WTC11 (cell line): ENCODE data around the gene MARK3. TPM values are rescaled to one million over a fixed set of nuclear protein-coding genes. Genes with fewer than 3 reads are reported as not detected.

Experiments
- ATAC-seq: fragments of 200-7000 bp; cut with Tn5 transposase; 2 replicates; pipeline ENCODE4 v1.10.0; 2021; ENCODE audit warnings: mild to moderate bottlenecking, moderate library complexity
- CTCF ChIA-PET: fragments of 300-600 bp; sonication (Branson Sonifier 250); formaldehyde crosslinking; loops from one replicate; lab custom pipeline; 2021; ENCODE audit warnings: antibody characterized with exemption; lab: Charles Lee
- POLR2A ChIA-PET: fragments of 350-600 bp; sonication (Branson Sonifier 250); formaldehyde crosslinking; loops from one replicate; lab custom pipeline; 2021; ENCODE audit warnings: antibody characterized with exemption; lab: Charles Lee
- DNase-seq: peaks from one replicate; pipeline ENCODE4 v3.0.0; 2021; ENCODE audit warnings: low spot score
- H3K27ac Mint-ChIP-seq: 2 replicates; pipeline ENCODE4 v1.8.0; 2021; ENCODE audit warnings: mixed read lengths
- H3K27me3 Mint-ChIP-seq: 2 replicates; pipeline ENCODE4 v1.8.0; 2021; ENCODE audit warnings: low read depth, mild to moderate bottlenecking, moderate library complexity, mixed read lengths
- H3K36me3 Mint-ChIP-seq: 2 replicates; pipeline ENCODE4 v1.8.0; 2021; ENCODE audit warnings: mixed read lengths
- H3K4me1 Mint-ChIP-seq: 2 replicates; pipeline ENCODE4 v1.8.0; 2022; ENCODE audit warnings: mixed read lengths
- H3K4me3 Mint-ChIP-seq: 2 replicates; pipeline ENCODE4 v1.8.0; 2021; ENCODE audit warnings: mild to moderate bottlenecking, moderate library complexity, mixed read lengths
- H3K9me3 Mint-ChIP-seq: 2 replicates; pipeline ENCODE4 v1.8.0; 2021; ENCODE audit warnings: mixed read lengths
- AFF4 ChIP-seq: sonication (generic); formaldehyde crosslinking; IDR thresholded peaks from 2 replicates; pipeline ENCODE4 v1.8.1; 2023; ENCODE audit warnings: mild to moderate bottlenecking, missing genetic modification reagents, borderline replicate concordance
- IRF2 ChIP-seq: sonication (generic); formaldehyde crosslinking; IDR thresholded peaks from 2 replicates; pipeline ENCODE4 v1.8.0; 2022; ENCODE audit warnings: low read depth, missing genetic modification reagents, borderline replicate concordance
- JUN ChIP-seq: sonication (generic); formaldehyde crosslinking; IDR thresholded peaks from 2 replicates; pipeline ENCODE4 v1.8.0; 2023; ENCODE audit warnings: mild to moderate bottlenecking, missing genetic modification reagents
- KAT7 ChIP-seq: sonication (generic); formaldehyde crosslinking; IDR thresholded peaks from 2 replicates; pipeline ENCODE4 v1.8.1; 2023; ENCODE audit warnings: missing genetic modification reagents, mild to moderate bottlenecking, borderline replicate concordance
- NFYB ChIP-seq: sonication (generic); formaldehyde crosslinking; conservative IDR thresholded peaks from 2 replicates; pipeline ENCODE4 v1.8.0; 2022; ENCODE audit warnings: low read depth, missing genetic modification reagents
- OVOL2 ChIP-seq: fragments of 250-450 bp; sonication (Bioruptor Pico); IDR thresholded peaks from 2 replicates; pipeline ENCODE4 v1.9.0; 2021; ENCODE audit warnings: mild to moderate bottlenecking, borderline replicate concordance
- PRRX2 ChIP-seq: fragments of 250-450 bp; sonication (Bioruptor Pico); IDR thresholded peaks from 2 replicates; pipeline ENCODE4 v1.8.0; 2021; ENCODE audit warnings: mild to moderate bottlenecking
- RORB ChIP-seq: fragments of 250-450 bp; sonication (Bioruptor Pico); IDR thresholded peaks from 2 replicates; pipeline ENCODE4 v1.9.0; 2021; ENCODE audit warnings: mild to moderate bottlenecking
- SOX15 ChIP-seq: fragments of 250-450 bp; sonication (Bioruptor Pico); IDR thresholded peaks from 2 replicates; pipeline ENCODE4 v1.9.0; 2021; ENCODE audit warnings: mild to moderate bottlenecking
- SP1 ChIP-seq: sonication (generic); formaldehyde crosslinking; conservative IDR thresholded peaks from 2 replicates; pipeline ENCODE4 v1.8.1; 2022; ENCODE audit warnings: missing genetic modification reagents
- TEAD1 ChIP-seq: sonication (generic); formaldehyde crosslinking; IDR thresholded peaks from 2 replicates; pipeline ENCODE4 v1.8.0; 2022; ENCODE audit warnings: mild to moderate bottlenecking, missing genetic modification reagents
- ZNF263 ChIP-seq: sonication (generic); formaldehyde crosslinking; IDR thresholded peaks from 2 replicates; pipeline ENCODE4 v1.8.1; 2022; ENCODE audit warnings: low read depth, mild to moderate bottlenecking, moderate library complexity, missing genetic modification reagents
- ZNF396 ChIP-seq: fragments of 250-450 bp; sonication (Bioruptor Pico); IDR thresholded peaks from 2 replicates; pipeline ENCODE4 v1.8.0; 2021; ENCODE audit warnings: mild to moderate bottlenecking, moderate library complexity, borderline replicate concordance
- ZNF423 ChIP-seq: fragments of 250-450 bp; sonication (Bioruptor Pico); IDR thresholded peaks from 2 replicates; pipeline ENCODE4 v2.1.2; 2022; ENCODE audit warnings: mild to moderate bottlenecking, moderate library complexity
- total RNA-seq: library from RNA; stranded (reverse); gene quantifications from 3 replicates; pipeline ENCODE4 v1.2.3, GENCODE V29; 2021
- TF ChIP-seq, protein P1 (sequence below): sonication (generic); formaldehyde crosslinking; IDR thresholded peaks from 2 replicates; pipeline ENCODE4 v1.8.0; 2023; ENCODE audit warnings: missing genetic modification reagents, mild to moderate bottlenecking, borderline replicate concordance
- TF ChIP-seq, protein P2 (sequence below): fragments of 200-600 bp; IDR thresholded peaks from 2 replicates; pipeline ENCODE4 v1.8.0; 2022; ENCODE audit warnings: antibody characterized with exemption
- TF ChIP-seq, protein P3 (sequence below): sonication (generic); formaldehyde crosslinking; conservative IDR thresholded peaks from 2 replicates; pipeline ENCODE4 v1.8.1; 2023; ENCODE audit warnings: mild to moderate bottlenecking, low read depth, missing genetic modification reagents, moderate library complexity
- TF ChIP-seq, protein P4 (sequence below): sonication (generic); formaldehyde crosslinking; IDR thresholded peaks from 2 replicates; pipeline ENCODE4 v1.8.1; 2023; ENCODE audit warnings: mild to moderate bottlenecking, missing genetic modification reagents, moderate library complexity
- TF ChIP-seq, protein P5 (sequence below): sonication (generic); formaldehyde crosslinking; conservative IDR thresholded peaks from 2 replicates; pipeline ENCODE4 v1.8.1; 2022; ENCODE audit warnings: mild to moderate bottlenecking, missing genetic modification reagents

MARK3 gene
- total RNA-seq, 1 experiment from 2014 or later: 93.7 TPM

DNA sequence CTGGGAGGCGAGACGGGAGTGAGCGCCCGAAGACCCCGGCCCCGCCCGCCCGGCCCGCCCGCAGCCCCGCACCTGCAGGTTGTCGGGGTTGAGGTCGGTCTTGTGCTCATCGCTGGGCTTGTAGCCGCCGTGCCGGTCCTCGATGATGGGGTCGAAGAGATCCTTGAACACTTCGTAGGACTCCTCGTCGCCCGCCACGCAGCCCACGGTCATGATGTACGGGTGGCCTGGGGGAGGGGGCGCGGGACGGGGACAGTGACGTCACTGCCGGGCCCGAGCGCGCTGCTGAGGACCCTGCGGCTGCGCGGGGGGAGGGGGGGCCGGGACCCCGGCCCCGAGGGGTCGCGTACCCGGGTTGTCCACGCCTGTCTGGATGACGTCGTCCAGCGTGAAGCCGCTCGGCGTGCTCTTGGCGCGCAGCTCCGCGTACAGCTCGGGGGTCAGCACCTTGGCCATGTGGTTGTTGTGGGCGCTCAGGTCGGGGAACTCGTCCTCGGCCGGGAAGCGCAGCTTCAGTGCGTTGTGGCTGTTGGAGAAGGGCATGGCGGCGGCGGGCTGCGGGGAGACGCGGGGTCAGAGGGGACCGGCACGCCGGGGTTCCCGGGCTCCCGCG, 136.8 kb downstream of the MARK3 start (continued):
- no peak for TF ChIP-seq AFF4 (CRISPR knock-in tag)
- no peak for TF ChIP-seq ZNF423
- TF ChIP-seq, protein P1, sequence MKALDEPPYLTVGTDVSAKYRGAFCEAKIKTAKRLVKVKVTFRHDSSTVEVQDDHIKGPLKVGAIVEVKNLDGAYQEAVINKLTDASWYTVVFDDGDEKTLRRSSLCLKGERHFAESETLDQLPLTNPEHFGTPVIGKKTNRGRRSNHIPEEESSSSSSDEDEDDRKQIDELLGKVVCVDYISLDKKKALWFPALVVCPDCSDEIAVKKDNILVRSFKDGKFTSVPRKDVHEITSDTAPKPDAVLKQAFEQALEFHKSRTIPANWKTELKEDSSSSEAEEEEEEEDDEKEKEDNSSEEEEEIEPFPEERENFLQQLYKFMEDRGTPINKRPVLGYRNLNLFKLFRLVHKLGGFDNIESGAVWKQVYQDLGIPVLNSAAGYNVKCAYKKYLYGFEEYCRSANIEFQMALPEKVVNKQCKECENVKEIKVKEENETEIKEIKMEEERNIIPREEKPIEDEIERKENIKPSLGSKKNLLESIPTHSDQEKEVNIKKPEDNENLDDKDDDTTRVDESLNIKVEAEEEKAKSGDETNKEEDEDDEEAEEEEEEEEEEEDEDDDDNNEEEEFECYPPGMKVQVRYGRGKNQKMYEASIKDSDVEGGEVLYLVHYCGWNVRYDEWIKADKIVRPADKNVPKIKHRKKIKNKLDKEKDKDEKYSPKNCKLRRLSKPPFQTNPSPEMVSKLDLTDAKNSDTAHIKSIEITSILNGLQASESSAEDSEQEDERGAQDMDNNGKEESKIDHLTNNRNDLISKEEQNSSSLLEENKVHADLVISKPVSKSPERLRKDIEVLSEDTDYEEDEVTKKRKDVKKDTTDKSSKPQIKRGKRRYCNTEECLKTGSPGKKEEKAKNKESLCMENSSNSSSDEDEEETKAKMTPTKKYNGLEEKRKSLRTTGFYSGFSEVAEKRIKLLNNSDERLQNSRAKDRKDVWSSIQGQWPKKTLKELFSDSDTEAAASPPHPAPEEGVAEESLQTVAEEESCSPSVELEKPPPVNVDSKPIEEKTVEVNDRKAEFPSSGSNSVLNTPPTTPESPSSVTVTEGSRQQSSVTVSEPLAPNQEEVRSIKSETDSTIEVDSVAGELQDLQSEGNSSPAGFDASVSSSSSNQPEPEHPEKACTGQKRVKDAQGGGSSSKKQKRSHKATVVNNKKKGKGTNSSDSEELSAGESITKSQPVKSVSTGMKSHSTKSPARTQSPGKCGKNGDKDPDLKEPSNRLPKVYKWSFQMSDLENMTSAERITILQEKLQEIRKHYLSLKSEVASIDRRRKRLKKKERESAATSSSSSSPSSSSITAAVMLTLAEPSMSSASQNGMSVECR (CRISPR knock-in tag): no peak
- TF ChIP-seq ZNF263 (CRISPR knock-in tag): no peak

- H3K27ac Mint-ChIP-seq: no peak within 1 kb of the TSS
- POLR2A ChIA-PET: interaction anchor here (0.6 to 8.3 kb wide), 6 partner anchors 16 to 193 kb away, joined by 3 to 65 read pairs (median 4); partner anchors contain the start of gene ZFYVE21
- H3K4me3 Mint-ChIP-seq: peak within 1 kb of the TSS; percentile 68
- no peaks in the 10 kb centered on the region for H3K9me3 Mint-ChIP-seq
- CTCF ChIA-PET: interaction anchor here (2.0 to 12.2 kb wide), 4 partner anchors 13 to 418 kb away, joined by 11 to 455 read pairs (median 12); partner anchors contain the start of gene BAG5
- H3K27me3 Mint-ChIP-seq: peaks cover 27% of the 10 kb centered on the region
- peaks cover 19% of the 10 kb centered on the region for H3K4me1 Mint-ChIP-seq
- peaks cover 12% of the 10 kb centered on the region for H3K36me3 Mint-ChIP-seq
- DNase-seq: peak; percentile 78
- ATAC-seq: peak; percentile 19
- TF ChIP-seq, protein P2, sequence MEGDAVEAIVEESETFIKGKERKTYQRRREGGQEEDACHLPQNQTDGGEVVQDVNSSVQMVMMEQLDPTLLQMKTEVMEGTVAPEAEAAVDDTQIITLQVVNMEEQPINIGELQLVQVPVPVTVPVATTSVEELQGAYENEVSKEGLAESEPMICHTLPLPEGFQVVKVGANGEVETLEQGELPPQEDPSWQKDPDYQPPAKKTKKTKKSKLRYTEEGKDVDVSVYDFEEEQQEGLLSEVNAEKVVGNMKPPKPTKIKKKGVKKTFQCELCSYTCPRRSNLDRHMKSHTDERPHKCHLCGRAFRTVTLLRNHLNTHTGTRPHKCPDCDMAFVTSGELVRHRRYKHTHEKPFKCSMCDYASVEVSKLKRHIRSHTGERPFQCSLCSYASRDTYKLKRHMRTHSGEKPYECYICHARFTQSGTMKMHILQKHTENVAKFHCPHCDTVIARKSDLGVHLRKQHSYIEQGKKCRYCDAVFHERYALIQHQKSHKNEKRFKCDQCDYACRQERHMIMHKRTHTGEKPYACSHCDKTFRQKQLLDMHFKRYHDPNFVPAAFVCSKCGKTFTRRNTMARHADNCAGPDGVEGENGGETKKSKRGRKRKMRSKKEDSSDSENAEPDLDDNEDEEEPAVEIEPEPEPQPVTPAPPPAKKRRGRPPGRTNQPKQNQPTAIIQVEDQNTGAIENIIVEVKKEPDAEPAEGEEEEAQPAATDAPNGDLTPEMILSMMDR: no peak
- TF ChIP-seq KAT7 (0 out of 2 replicates have a peak, but pooled peaks have one; percentile 34), OVOL2 (CRISPR knock-in tag) (no peak; the same call in 1 of the 2 replicates), PRRX2 (0 out of 2 replicates have a peak, but pooled peaks have one; percentile 50), RORB (CRISPR knock-in tag) (no peak), JUN (CRISPR knock-in tag) (no peak), NFYB (CRISPR knock-in tag) (peak; percentile 71), ZNF396 (no peak), SP1 (CRISPR knock-in tag) (peak; percentile 48; the same call in 1 of the 2 replicates), IRF2 (no peak), SOX15 (CRISPR knock-in tag) (no peak), TEAD1 (CRISPR knock-in tag) (no peak)
- TF ChIP-seq, protein P3, sequence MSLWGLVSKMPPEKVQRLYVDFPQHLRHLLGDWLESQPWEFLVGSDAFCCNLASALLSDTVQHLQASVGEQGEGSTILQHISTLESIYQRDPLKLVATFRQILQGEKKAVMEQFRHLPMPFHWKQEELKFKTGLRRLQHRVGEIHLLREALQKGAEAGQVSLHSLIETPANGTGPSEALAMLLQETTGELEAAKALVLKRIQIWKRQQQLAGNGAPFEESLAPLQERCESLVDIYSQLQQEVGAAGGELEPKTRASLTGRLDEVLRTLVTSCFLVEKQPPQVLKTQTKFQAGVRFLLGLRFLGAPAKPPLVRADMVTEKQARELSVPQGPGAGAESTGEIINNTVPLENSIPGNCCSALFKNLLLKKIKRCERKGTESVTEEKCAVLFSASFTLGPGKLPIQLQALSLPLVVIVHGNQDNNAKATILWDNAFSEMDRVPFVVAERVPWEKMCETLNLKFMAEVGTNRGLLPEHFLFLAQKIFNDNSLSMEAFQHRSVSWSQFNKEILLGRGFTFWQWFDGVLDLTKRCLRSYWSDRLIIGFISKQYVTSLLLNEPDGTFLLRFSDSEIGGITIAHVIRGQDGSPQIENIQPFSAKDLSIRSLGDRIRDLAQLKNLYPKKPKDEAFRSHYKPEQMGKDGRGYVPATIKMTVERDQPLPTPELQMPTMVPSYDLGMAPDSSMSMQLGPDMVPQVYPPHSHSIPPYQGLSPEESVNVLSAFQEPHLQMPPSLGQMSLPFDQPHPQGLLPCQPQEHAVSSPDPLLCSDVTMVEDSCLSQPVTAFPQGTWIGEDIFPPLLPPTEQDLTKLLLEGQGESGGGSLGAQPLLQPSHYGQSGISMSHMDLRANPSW (CRISPR knock-in tag): 0 out of 2 replicates have a peak, but pooled peaks have one; percentile 25
- TF ChIP-seq, protein P4, sequence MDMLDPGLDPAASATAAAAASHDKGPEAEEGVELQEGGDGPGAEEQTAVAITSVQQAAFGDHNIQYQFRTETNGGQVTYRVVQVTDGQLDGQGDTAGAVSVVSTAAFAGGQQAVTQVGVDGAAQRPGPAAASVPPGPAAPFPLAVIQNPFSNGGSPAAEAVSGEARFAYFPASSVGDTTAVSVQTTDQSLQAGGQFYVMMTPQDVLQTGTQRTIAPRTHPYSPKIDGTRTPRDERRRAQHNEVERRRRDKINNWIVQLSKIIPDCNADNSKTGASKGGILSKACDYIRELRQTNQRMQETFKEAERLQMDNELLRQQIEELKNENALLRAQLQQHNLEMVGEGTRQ (CRISPR knock-in tag): no peak
- TF ChIP-seq, protein P5, sequence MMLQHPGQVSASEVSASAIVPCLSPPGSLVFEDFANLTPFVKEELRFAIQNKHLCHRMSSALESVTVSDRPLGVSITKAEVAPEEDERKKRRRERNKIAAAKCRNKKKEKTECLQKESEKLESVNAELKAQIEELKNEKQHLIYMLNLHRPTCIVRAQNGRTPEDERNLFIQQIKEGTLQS (CRISPR knock-in tag): no peak
Observed at GRCh38 chr14:103522649-103523574, 137.7 kb downstream of the MARK3 start, which contains the start of gene CKB. CKB (minus strand) TSS chr14:103522830; CDS start chr14:103522493, 337 bp downstream.
